C4-2B (cell line): ENCODE data around the gene SVIP.
A peak's percentile ranks its signal among the peaks of the same experiment; 100 is the strongest.

Experiments used
- H3K27ac ChIP-seq: fragments of 450-650 bp; 2 replicates; pipeline ENCODE4 v1.5.1; 2017
- CTCF ChIP-seq: fragments of 450-650 bp; conservative IDR thresholded peaks from 2 replicates; pipeline ENCODE4 v1.5.1; 2017; ENCODE audit warnings: mild to moderate bottlenecking
- ZFX ChIP-seq: fragments of 450-650 bp; IDR thresholded peaks from 2 replicates; pipeline ENCODE4 v1.6.1; 2017

The SVIP gene

GRCh38 chr11:22795914-22796313, 33.7 kb downstream of the SVIP start:
- H3K27ac ChIP-seq = no peak overlapping the region
- TF ChIP-seq ZFX = no peak
- no peak for TF ChIP-seq CTCF

GRCh38 chr11:22792497-22792896, 37.1 kb downstream of the SVIP start:
- no peak overlapping the region for H3K27ac ChIP-seq
- TF ChIP-seq ZFX = no peak

GRCh38 chr11:22787551-22788162, 41.9 kb downstream of the SVIP start:
- TF ChIP-seq CTCF = peak; percentile 91
- TF ChIP-seq ZFX = no peak
- no peak overlapping the region for H3K27ac ChIP-seq

GRCh38 chr11:22787055-22787454, 42.5 kb downstream of the SVIP start:
- no peak for TF ChIP-seq ZFX
- no peak for TF ChIP-seq CTCF
- no peak overlapping the region for H3K27ac ChIP-seq

- TF ChIP-seq ZFX (no peak), CTCF (no peak)
- no peak overlapping the region for H3K27ac ChIP-seq
Measured at GRCh38 chr11:22786475-22786874, 43.1 kb downstream of the SVIP start.

- TF ChIP-seq CTCF = no peak
- no peak for TF ChIP-seq ZFX
- no peak overlapping the region for H3K27ac ChIP-seq
Measured at GRCh38 chr11:22785251-22785650, 44.4 kb downstream of the SVIP start.

- TF ChIP-seq CTCF (no peak), ZFX (no peak)
Measured at GRCh38 chr11:22780952-22781593, 48.5 kb downstream of the SVIP start.

GRCh38 chr11:22779850-22780249, 49.8 kb downstream of the SVIP start:
- no peak overlapping the region for H3K27ac ChIP-seq
- no peak for TF ChIP-seq CTCF
- no peak for TF ChIP-seq ZFX

More at GRCh38 chr11:22780952-22781593, 48.5 kb downstream of the SVIP start:
- no peak overlapping the region for H3K27ac ChIP-seq
